Dermis microvascular lymphatic vessel endothelial cell (primary cell): ENCODE data around the gene GLRX5. TPM values are rescaled to one million over a fixed set of nuclear protein-coding genes. Genes with fewer than 3 reads are reported as not detected.

Experiments used
- DNase-seq, 2 donors: peaks; one replicate each; pipeline versions ENCODE4 v3.0.0 to v3.0.0-alpha.2; 2010; ENCODE audit warnings: low read depth in 2 of 2
- total RNA-seq: library from RNA; depleted of rRNA; stranded (reverse); fragments of >200 nt; gene quantifications from 2 replicates; pipeline ENCODE4 v1.2.1, GENCODE V29; 2014

Gene GLRX5
- total RNA-seq, 1 donor from 2014 or later: 41.7 TPM

GRCh38 chr14:95533391-95533821, 1.4 kb upstream of the GLRX5 start:
- peak in 1 of 2 donors; percentile 69 for DNase-seq

GRCh38 chr14:95533822-95534221, 1.0 kb upstream of the GLRX5 start:
- DNase-seq: peak in 1 of 2 donors; percentile 21

DNA sequence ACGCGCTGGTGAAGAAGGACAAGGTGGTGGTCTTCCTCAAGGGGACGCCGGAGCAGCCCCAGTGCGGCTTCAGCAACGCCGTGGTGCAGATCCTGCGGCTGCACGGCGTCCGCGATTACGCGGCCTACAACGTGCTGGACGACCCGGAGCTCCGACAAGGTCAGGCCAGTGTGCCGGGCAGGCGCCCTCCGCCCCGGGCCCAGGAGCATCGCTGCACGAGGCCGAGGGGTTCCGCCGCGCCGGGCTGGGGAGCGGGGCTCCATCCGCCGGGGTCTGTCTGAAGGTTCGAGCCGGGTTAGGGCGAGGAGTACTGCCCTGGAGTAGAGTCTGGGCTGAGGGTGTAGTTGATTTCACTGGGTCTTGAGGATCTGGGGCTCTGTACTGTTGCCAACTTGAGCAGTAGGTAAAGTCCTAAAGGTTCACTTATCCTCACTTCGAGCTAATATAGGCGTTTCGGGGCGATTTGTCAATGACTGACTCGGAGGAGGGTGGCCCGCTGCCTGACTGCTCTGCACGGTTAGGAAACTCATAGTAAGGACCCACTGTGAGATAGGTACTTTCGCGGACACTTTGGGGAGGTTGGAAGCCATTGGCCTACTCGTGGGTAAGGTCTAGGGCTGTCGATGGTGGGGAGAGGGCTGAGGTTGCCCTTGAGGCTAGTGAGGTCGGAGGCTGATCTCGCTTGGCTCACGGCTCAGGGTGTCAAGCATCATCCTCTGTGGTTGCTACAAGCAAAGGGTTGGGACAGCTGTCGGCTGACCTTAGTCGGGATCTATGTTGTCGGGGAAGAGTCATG, 574 bp downstream of the GLRX5 start:
- no peak for DNase-seq

DNA sequence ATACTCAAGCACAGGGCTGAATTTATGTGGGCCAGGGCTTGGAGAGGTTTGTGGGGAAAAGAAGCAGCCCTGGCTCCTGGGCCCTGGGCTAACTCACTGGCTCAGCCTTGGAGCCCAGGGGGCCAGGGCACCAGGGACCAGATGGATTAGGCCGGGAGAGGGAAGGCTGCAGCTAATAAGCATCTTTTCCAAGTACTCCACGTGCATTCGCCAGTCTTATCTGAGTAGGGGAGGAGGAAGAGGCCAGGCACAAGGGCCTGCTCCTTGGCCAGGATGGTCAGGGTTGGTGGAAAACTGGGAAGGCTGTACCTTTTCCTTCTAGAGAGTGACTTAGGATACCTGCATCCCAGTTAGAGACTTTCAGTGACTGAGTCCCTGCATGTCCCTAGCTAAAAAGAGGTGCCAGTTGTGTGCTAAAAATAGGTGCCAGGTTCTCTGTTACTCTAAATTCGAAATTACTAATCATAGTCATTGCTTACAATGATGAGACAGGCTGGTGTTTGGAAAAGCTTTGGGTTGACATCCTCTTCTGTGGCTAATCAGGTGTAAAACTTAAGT, 1.3 kb downstream of the GLRX5 start:
- DNase-seq: no peak

DNA sequence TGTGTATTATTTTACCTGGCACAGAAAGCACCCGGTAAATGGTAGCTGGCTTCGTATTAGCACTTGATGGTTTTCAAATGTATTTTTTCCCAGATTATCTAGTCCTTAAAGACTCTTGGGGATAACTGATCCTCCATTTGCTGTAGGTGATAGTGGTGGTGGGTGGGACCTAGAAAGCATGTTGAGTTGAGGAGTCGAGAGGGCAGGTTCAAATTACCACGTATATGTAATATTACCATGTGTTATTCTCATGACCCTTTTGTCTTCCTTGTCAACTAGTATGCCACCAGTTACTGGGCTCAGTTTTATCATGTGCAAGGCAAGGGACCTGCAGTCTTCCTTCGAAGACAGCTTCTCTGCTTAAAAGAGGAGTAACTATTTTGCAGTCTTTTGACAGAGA, 1.8 kb downstream of the GLRX5 start:
- DNase-seq: no peak

- DNase-seq: no peak
Measured at GRCh38 chr14:95537298-95538089, 2.6 kb downstream of the GLRX5 start.

DNA sequence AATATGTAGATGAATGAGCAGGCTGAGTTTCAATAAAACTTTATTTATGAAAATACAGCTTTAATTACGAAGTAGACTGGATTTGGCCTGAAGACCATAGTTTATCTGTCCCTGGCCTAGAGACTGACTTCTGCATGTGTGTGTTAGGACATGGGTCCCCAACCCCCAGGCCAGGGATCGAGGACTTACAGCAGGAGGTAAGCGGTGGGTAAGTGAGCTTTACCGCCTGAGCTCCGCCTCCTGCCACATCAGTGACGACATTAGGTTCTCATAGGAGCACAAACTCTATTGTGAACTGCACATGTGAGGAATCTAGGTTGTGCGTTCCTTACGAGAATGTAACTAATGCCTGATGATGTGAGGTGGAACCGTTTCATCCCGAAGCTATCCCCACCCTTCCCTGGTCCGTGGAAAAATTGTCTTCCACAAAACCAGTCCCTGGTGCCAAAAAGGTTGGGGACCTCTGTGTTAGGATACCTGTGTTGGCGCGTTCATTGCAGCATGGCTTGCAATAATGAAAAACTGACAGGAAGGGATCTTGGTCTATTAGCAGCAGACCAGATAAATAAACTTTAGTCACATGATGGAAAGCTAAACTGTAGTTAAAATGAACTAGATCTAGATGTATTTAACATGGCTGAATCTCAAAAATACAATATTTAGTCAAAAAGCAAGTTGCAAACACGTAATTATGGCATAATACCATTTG, 4.1 kb downstream of the GLRX5 start:
- no peak for DNase-seq

- no peak for DNase-seq
Measured at GRCh38 chr14:95540236-95540855, 5.5 kb downstream of the GLRX5 start.

DNA sequence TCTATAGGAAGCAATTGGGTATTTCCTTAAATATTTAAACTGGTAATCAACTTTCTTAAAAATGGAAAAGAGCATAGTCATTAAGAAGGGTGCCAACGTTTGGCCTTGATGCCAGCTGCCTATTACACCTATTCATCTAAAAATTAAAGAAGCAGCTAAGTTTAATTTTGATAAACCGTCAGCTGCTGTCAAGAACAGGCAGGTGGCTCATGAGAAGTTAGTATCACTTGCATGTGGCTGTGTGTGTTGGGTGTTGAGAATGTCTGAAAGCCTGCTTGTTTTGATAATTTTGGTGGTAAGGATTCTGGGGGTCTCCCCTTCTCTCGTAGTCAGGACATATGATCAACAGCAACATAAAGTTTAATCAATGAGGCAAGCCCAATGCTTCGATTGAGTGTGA, 6.5 kb downstream of the GLRX5 start:
- no peak for DNase-seq

GRCh38 chr14:95541932-95542930, 7.4 kb downstream of the GLRX5 start:
- DNase-seq: no peak

DNA sequence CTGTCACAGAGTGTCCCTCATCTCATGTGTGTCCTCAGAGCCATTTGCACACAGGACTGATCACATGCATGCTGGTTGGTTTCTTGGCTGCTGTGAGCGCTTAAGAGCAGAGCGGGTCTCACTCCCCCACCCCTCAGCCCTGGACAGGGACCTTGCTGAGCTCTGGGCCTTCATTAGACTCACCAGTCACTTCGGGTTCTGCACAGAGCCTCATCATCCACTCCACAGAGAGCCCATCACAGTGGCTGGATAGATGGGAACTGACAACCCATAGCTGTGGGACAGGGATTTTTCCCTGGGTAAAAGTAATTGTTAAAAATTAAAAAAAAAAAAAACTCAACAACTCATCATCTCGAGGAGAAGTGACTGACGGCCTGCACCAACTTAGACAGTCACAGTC, 8.2 kb downstream of the GLRX5 start:
- DNase-seq: no peak

DNA sequence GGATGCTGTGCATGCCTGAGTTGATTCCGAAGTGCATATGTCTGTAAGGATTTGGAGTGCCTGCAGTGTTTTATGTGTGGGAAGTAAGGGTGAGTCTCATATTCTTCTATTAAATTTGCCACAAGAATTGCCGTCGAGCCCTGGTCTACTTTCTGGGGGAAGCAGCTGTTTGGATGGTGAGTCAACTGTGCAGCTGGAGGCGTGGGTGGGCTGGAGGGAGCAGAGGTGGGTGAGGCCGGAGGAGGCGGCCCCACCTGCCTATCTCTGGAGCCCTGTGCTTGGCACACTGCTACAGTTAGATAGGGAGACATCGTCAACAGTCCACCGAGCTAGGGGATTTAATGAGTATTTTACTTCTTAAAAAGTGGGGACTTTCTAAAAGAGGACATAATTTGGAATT, 9.7 kb downstream of the GLRX5 start:
- DNase-seq: no peak

DNA sequence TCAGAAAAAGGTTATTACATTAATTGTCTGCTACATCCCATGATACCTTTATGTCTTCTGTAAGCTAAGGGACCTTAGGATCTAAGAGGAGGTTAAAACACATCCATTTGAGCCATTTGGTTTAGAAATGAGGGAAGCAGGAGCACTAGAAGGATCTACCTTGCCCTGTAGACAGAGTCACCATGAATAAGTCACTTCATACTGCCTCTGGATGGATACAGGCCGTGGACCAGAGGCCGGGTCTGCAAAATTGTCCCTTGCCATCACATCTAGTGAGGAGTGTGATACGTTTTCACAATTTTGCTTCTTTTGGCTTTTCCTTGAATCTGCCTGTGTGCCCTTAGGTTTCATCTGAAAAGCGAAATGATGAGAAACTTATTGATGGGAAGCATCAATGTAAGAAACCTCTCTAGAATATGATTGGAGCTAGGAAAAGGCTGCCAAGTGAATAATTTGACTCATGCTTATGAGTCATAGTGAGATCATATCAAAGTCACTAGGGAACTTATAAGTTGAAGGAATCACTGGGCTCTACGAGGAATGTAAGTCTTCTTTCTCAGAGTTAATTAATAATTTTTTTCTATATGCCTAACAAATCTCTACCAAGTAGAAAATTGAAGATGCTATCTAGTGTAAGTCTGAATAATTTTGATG, 10.8 kb downstream of the GLRX5 start:
- peak in 1 of 2 donors; percentile 77 for DNase-seq

- no peak for DNase-seq
Measured at GRCh38 chr14:95547272-95547625, 12.4 kb downstream of the GLRX5 start.

GRCh38 chr14:95547626-95548327, 12.9 kb downstream of the GLRX5 start:
- DNase-seq: peak in 1 of 2 donors; percentile 65

- DNase-seq: peak in 1 of 2 donors; percentile 12
Measured at GRCh38 chr14:95548328-95548929, 13.6 kb downstream of the GLRX5 start.

- DNase-seq: peak in 1 of 2 donors; percentile 42
Measured at GRCh38 chr14:95549656-95550585, 15.1 kb downstream of the GLRX5 start.
